Gastrocnemius medialis (tissue), 4 donors: Measurements from ENCODE around the gene TMEM130. TPM values are rescaled to one million over a fixed set of nuclear protein-coding genes. Genes with fewer than 3 reads are reported as not detected.

Experiments
- ATAC-seq, 2 donors: fragments of 150-250 bp; one replicate each; pipeline ENCODE4 v1.9.1; 2016
- DNase-seq, 2 donors: peaks; one replicate each; pipeline ENCODE4 v3.0.0-alpha.2; 2019
- H3K27ac ChIP-seq, 4 donors: fragments of 200-600 bp; sonication (generic); 1 replicate in 1 of 4; 2 replicates in 3 of 4; pipeline ENCODE4 v1.5.1; 2016 to 2018; ENCODE audit warnings: mild to moderate bottlenecking in 2 of 4, moderate library complexity in 1 of 4
- H3K27me3 ChIP-seq, 3 donors: fragments of 200-600 bp; sonication (generic) in 2 of 3; 1 replicate in 1 of 3; 2 replicates in 2 of 3; pipeline versions ENCODE4 v1.5.1 to v1.6.0; 2016 to 2019; ENCODE audit warnings: mild to moderate bottlenecking in 1 of 3, moderate library complexity in 1 of 3
- H3K36me3 ChIP-seq, 2 donors: fragments of 200-600 bp; sonication (generic) in 1 of 2; one replicate each; pipeline ENCODE4 v1.5.1; 2017 to 2018
- H3K4me1 ChIP-seq, 2 donors: fragments of 200-600 bp; sonication (generic) in 1 of 2; one replicate each; pipeline ENCODE4 v1.5.1; 2016 to 2017; ENCODE audit warnings: mild to moderate bottlenecking in 2 of 2
- H3K4me3 ChIP-seq, 4 donors: fragments of 200-600 bp; sonication (generic) in 3 of 4; 1 replicate in 1 of 4; 2 replicates in 3 of 4; pipeline ENCODE4 v1.5.1; 2016 to 2019; ENCODE audit warnings: mild to moderate bottlenecking in 2 of 4
- H3K9me3 ChIP-seq, 3 donors: fragments of 200-600 bp; sonication (generic) in 2 of 3; 1 replicate in 1 of 3; 2 replicates in 2 of 3; pipeline ENCODE4 v1.5.1; 2016 to 2019
- CTCF ChIP-seq, 5 experiments: fragments of 450-650 bp in 3 of 5; fragments of 200-600 bp in 2 of 5; sonication (generic) in 2 of 5; IDR thresholded peaks in 4 of 5; conservative IDR thresholded peaks in 1 of 5; 1 replicate in 4 of 5; 2 replicates in 1 of 5; pipeline ENCODE4 v1.5.1; 2016 to 2019; ENCODE audit warnings: antibody characterized with exemption in 5 of 5, mild to moderate bottlenecking in 3 of 5, moderate library complexity in 3 of 5
- POLR2A ChIP-seq, 2 donors: fragments of 450-650 bp; IDR thresholded peaks; one replicate each; pipeline ENCODE4 v1.6.1; 2017; ENCODE audit warnings: antibody characterized with exemption in 2 of 2, mild to moderate bottlenecking in 2 of 2, moderate library complexity in 2 of 2
- in situ Hi-C, 4 donors: fragments of 200-750 bp; cut with MboI; loops; one replicate each; pipeline versions ENCODE4 v1.15.0 to v1.8.0; 2017; ENCODE audit warnings: low sequenced_read_pairs in 4 of 4
- intact Hi-C: fragments of 100-400 bp; cut with DNase I; formaldehyde crosslinking; loops from one replicate; pipeline ENCODE4 v1.15.1; 2023; ENCODE audit warnings: low total_unique reads
- microRNA-seq, 2 donors: library from miRNA; unstranded; fragments of <30 nt; microRNA quantifications; one replicate each; pipeline ENCODE4, GENCODE V29; 2016; ENCODE audit warnings: borderline replicate concordance in 2 of 2
- total RNA-seq, 4 donors: library from RNA; depleted of rRNA; stranded (reverse); fragments of >200 nt; gene quantifications; one replicate each; pipeline versions ENCODE4 v1.1.0 to v1.2.3, GENCODE V29; 2016

Gene TMEM130
- total RNA-seq, 4 donors from 2014 or later = not detected

GRCh38 chr7:98802781-98803110 lies 67.1 kb downstream of the TMEM130 start:
- Histone ChIP-seq H3K4me1 (no peaks in the 10 kb centered on the region), H3K36me3 (no peaks in the 10 kb centered on the region), H3K27me3 (no peaks in the 10 kb centered on the region), H3K27ac (no peak overlapping the region), H3K4me3 (no peak overlapping the region), H3K9me3 (no peaks in the 10 kb centered on the region)
- DNase-seq (no peak), ATAC-seq (no peak)
- in situ Hi-C loops = no loop called here
- intact Hi-C loops = no loop called here
- TF ChIP-seq CTCF (IDR thresholded peaks at IDR 0.05 in 4 of 5, conservative IDR thresholded peaks at IDR 0.05 in 1 of 5) = no peak
- TF ChIP-seq POLR2A (IDR thresholded peaks at IDR 0.05) = no peak

- DNase-seq (no peak), ATAC-seq (no peak)
- in situ Hi-C loops = no loop called here
These were observed 67.6 kb downstream of the TMEM130 start for GRCh38 chr7:98802088-98802780.

GRCh38 chr7:98800996-98801395 lies 68.8 kb downstream of the TMEM130 start:
- H3K36me3 ChIP-seq = no peaks in the 10 kb centered on the region
- no peak for DNase-seq
- in situ Hi-C loops (no loop called here), intact Hi-C loops (no loop called here)
- H3K4me3 ChIP-seq = no peak overlapping the region
- no peaks in the 10 kb centered on the region for H3K27me3 ChIP-seq
- no peak overlapping the region for H3K27ac ChIP-seq
- no peaks in the 10 kb centered on the region for H3K9me3 ChIP-seq
- H3K4me1 ChIP-seq = no peaks in the 10 kb centered on the region
- TF ChIP-seq POLR2A (IDR thresholded peaks at IDR 0.05) (no peak), CTCF (IDR thresholded peaks at IDR 0.05 in 4 of 5, conservative IDR thresholded peaks at IDR 0.05 in 1 of 5) (no peak)
- no peak for ATAC-seq

More at GRCh38 chr7:98802088-98802780, 67.6 kb downstream of the TMEM130 start:
- H3K27ac ChIP-seq = no peak overlapping the region
- intact Hi-C loops = no loop called here
- no peak for TF ChIP-seq CTCF (IDR thresholded peaks at IDR 0.05 in 4 of 5, conservative IDR thresholded peaks at IDR 0.05 in 1 of 5)
- TF ChIP-seq POLR2A (IDR thresholded peaks at IDR 0.05) = no peak
- no peaks in the 10 kb centered on the region for H3K36me3 ChIP-seq
- no peaks in the 10 kb centered on the region for H3K9me3 ChIP-seq
- no peaks in the 10 kb centered on the region for H3K4me1 ChIP-seq
- H3K27me3 ChIP-seq = no peaks in the 10 kb centered on the region
- no peak overlapping the region for H3K4me3 ChIP-seq

GRCh38 chr7:98797150-98797549 lies 72.7 kb downstream of the TMEM130 start:
- H3K27me3 ChIP-seq = no peaks in the 10 kb centered on the region

More at GRCh38 chr7:98797150-98797549, 72.7 kb downstream of the TMEM130 start:
- DNase-seq = no peak
- no peaks in the 10 kb centered on the region for H3K4me1 ChIP-seq
- no peaks in the 10 kb centered on the region for H3K9me3 ChIP-seq
- no peak overlapping the region for H3K4me3 ChIP-seq
- no peaks in the 10 kb centered on the region for H3K36me3 ChIP-seq
- intact Hi-C loops (no loop called here), in situ Hi-C loops (no loop called here)
- no peak for ATAC-seq
- no peak overlapping the region for H3K27ac ChIP-seq
- TF ChIP-seq POLR2A (IDR thresholded peaks at IDR 0.05) (no peak), CTCF (IDR thresholded peaks at IDR 0.05 in 4 of 5, conservative IDR thresholded peaks at IDR 0.05 in 1 of 5) (no peak)

Small RNA genes lying within 50 kb of the gene (microRNA-seq; reads per million reads assigned to microRNA genes)
- gene MIR3609 = 1.2 to 3.4 reads per million in 2 donors

Other genes with a start within 250 kb of the TMEM130 start
- gene TRRAP, start 8.5 kb upstream of the TMEM130 start, total RNA-seq = 10 to 100 TPM; 15.2 to 18.8 (median 17.0) TPM